Measurements from ENCODE around the gene PTPN6. TPM values are rescaled to one million over a fixed set of nuclear protein-coding genes. Genes with fewer than 3 reads are reported as not detected.

Gene PTPN6
- total and polyA plus RNA-seq, 2 of the 4 experiments (the other 2 are of a cell fraction), result under 0.01 to 0.14 TPM

GRCh38 chr12:6928703-6929407 lies 22.3 kb upstream of the PTPN6 start:
- H3K4me1 ChIP-seq (ENCODE audit: control insufficient read depth, insufficient read depth, low read length), result peaks cover 31% of the 10 kb centered on the region
- no peak overlapping the region; the same call in 1 of the 2 replicates for H4K91ac ChIP-seq (ENCODE audit: insufficient read depth, low read depth, low read length)
- peak overlapping the region; percentile 83 for H3K4ac ChIP-seq (ENCODE audit: low read depth, low read length)
- ChIA-PET POLR2A (ENCODE audit: unreplicated experiment) (interaction anchor here (0.6 kb wide), 2 partner anchors 15 to 33 kb away, joined by 3 read pairs; partner anchors contain the start of genes C12orf57 and RNU7-1), CTCF (interaction anchor here (0.6 to 1.0 kb wide), 2 partner anchors 56 to 873 kb away, joined by 3 read pairs; partner anchors contain the start of gene SPSB2)
- no peaks in the 10 kb centered on the region for H3K9me3 ChIP-seq (ENCODE audit: control insufficient read depth, insufficient read depth, low read length)
- WGBS, 2 experiments (ENCODE audit: extremely low coverage in 2 of 2, insufficient read length in 1 of 2), result 4% methylated on average over 9 of the region's 19 CpGs; no CpG with 5 or more reads in 1 of the 2 experiments
- intact Hi-C loops (cut with micrococcal nuclease) (no loop called here), dilution Hi-C loops (cut with HindIII; ENCODE audit: low sequenced_read_pairs, unreplicated experiment) (no loop called here), in situ Hi-C loops (cut with MboI; ENCODE audit: low sequenced_read_pairs) (no loop called here)
- peak overlapping the region; percentile 98 for H3K4me2 ChIP-seq (ENCODE audit: low read depth, low read length)
- H4K8ac ChIP-seq (ENCODE audit: low read depth in 2 of 2, low read length in 2 of 2), result peak overlapping the region in 1 of 2 experiments; percentile 54; a peak in 2 of 4 replicates
- H3K9ac ChIP-seq (ENCODE audit: low read depth, low read length), result peak overlapping the region; percentile 76
- H3K36me3 ChIP-seq (ENCODE audit: control insufficient read depth, insufficient read depth, low read length), result peaks cover 9% of the 10 kb centered on the region
- peak overlapping the region; percentile 94 for H2AK9ac ChIP-seq (replicated peaks; ENCODE audit: low read depth, low read length, poor library complexity)
- DNase-seq (no peak), ATAC-seq (ENCODE audit: low read depth) (no peak)
- peaks cover 11 to 57% of the 10 kb centered on the region in 2 experiments; a peak in 3 of 4 replicates for H3K79me1 ChIP-seq (ENCODE audit: low read depth in 1 of 2, low read length in 2 of 2)
- H2BK20ac ChIP-seq (ENCODE audit: low read depth, low read length), result no peak overlapping the region
- H2BK120ac ChIP-seq (ENCODE audit: low read depth, low read length), result no peak overlapping the region; the same call in 1 of the 2 replicates
- H3K23ac ChIP-seq (ENCODE audit: low read depth, low read length), result peak overlapping the region; percentile 96
- H3K27ac ChIP-seq (ENCODE audit: insufficient read depth, low read length), result peak overlapping the region; percentile 95
- peak overlapping the region; percentile 89 for H2BK5ac ChIP-seq (ENCODE audit: low read depth, low read length, poor library complexity, severe bottlenecking)
- H3K56ac ChIP-seq (ENCODE audit: extremely low read depth, insufficient read depth, low read length), result peak overlapping the region; percentile 76
- H2BK15ac ChIP-seq (ENCODE audit: low read depth, low read length), result no peak overlapping the region
- peak overlapping the region; percentile 59 for H2AFZ ChIP-seq (replicated peaks; ENCODE audit: low read length, poor library complexity)
- H3K4me3 ChIP-seq (ENCODE audit: insufficient read depth, low read depth, low read length), result peak overlapping the region; percentile 93
- peaks cover 12% of the 10 kb centered on the region for H3K9me1 ChIP-seq (ENCODE audit: insufficient read depth, low read length)
- H3K18ac ChIP-seq (ENCODE audit: low read depth, low read length), result peak overlapping the region; percentile 0; the same call in 1 of the 2 replicates
- TF ChIP-seq CEBPB (IDR thresholded peaks at IDR 0.05; ENCODE audit: low read depth, low read length) (peak; percentile 38; the same call in 1 of the 2 replicates), POLR2A (IDR thresholded peaks at IDR 0.05; ENCODE audit: low read depth, low read length) (no peak)
- H2AK5ac ChIP-seq (ENCODE audit: low read depth, low read length), result peak overlapping the region; percentile 51
- H3K27me3 ChIP-seq (ENCODE audit: control insufficient read depth, insufficient read depth, low read length), result no peaks in the 10 kb centered on the region
- peaks cover 50% of the 10 kb centered on the region for H4K20me1 ChIP-seq (ENCODE audit: insufficient read depth, low read length)
- peak overlapping the region; percentile 49 for H4K5ac ChIP-seq (ENCODE audit: low read depth, low read length)
- H3K14ac ChIP-seq (replicated peaks; ENCODE audit: low read depth, low read length), result peak overlapping the region; percentile 91
- no TSS peak for BruUV-seq (replicated peaks)
